ENCODE measurements around the gene GATM.

Gene GATM

DNA sequence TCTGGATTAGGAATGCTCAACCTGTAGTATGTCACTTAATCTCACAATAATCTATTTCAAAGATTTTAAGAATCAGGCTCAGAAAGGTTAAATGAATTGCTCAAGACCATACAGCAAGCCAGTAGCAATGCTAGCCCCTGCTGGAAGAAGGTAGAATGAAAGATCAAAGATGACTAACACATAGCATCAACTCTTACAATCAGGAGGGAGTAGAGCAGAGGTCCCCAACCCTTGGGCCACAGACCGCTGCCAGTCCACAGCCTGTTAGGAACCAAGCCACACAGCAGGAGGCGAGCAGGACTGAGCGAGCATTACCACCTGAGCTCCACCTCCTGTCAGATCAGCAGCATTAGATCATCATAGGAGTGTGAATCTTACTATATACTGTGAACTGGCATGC, 15.5 kb upstream of the GATM start:
- DNase-seq = no peak
- no peak overlapping the region for H3K4me3 ChIP-seq (ENCODE audit: low read depth, low read length)
- TF ChIP-seq, protein P1, sequence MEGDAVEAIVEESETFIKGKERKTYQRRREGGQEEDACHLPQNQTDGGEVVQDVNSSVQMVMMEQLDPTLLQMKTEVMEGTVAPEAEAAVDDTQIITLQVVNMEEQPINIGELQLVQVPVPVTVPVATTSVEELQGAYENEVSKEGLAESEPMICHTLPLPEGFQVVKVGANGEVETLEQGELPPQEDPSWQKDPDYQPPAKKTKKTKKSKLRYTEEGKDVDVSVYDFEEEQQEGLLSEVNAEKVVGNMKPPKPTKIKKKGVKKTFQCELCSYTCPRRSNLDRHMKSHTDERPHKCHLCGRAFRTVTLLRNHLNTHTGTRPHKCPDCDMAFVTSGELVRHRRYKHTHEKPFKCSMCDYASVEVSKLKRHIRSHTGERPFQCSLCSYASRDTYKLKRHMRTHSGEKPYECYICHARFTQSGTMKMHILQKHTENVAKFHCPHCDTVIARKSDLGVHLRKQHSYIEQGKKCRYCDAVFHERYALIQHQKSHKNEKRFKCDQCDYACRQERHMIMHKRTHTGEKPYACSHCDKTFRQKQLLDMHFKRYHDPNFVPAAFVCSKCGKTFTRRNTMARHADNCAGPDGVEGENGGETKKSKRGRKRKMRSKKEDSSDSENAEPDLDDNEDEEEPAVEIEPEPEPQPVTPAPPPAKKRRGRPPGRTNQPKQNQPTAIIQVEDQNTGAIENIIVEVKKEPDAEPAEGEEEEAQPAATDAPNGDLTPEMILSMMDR (IDR thresholded peaks at IDR 0.05; ENCODE audit: low read depth, low read length) = peak; percentile 34
- H3K4me1 ChIP-seq = no peaks in the 10 kb centered on the region
- H3K27me3 ChIP-seq = peaks cover 83% of the 10 kb centered on the region
- no peaks in the 10 kb centered on the region for H3K9me3 ChIP-seq
- H3K36me3 ChIP-seq = no peaks in the 10 kb centered on the region

DNA sequence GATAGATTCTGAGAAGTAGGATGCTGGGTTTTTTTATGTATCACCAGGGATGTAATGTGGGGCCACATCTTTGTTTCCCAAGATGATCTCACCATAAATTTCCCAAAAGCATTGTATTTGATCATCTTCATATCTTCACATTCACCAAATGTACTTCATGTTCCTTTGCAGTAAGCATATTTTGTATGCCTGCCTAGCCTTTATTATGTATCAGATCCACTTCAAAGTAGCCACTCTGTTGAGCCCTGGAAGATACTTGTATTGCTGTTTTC, 14.2 kb upstream of the GATM start:
- H3K27me3 ChIP-seq = peaks cover 88% of the 10 kb centered on the region

DNA sequence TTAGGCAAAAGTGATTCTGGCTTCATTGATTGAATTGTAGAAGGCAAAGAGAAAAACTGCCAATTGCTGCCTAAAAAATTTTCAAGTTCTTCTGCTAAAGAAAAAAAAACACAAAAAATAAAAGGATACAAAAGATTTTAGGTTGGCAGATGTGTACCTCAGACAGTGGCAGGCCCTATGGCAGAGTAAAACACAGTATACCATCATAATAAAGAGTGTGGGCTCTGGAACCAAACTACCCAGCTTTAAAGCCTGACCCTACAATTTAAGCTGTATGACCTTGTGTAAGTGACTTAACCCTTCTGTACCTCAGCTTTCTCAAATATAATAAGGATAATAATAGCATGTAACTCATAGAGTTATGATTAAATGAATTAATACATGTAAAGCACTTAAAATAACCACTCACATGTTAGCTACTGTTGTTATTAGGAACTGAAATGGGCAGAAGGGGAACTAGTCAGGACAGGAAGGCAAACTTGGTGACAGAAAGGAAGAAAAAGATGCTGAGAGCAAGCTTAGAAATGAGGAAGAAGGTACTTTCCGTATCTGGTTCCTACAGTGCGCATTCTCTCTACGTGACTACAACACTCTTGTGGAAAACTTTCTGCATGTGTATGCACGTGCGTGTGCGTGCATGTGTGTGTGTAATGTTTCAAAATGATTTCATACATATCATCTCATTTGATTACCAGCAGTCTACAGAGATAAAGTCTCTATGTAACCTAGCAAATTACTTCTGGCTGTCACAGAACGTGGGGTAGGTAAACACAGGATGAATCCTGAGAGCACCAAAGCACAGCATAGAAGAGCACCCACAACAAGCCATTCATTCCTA, 13.6 kb upstream of the GATM start:
- H3K4me1 ChIP-seq = no peaks in the 10 kb centered on the region
- H3K27me3 ChIP-seq = peaks cover 87% of the 10 kb centered on the region
- no peaks in the 10 kb centered on the region for H3K36me3 ChIP-seq
- DNase-seq = no peak
- H3K4me3 ChIP-seq (ENCODE audit: low read depth, low read length) = no peak overlapping the region
- no peaks in the 10 kb centered on the region for H3K9me3 ChIP-seq
- TF ChIP-seq, protein P1 (IDR thresholded peaks at IDR 0.05; ENCODE audit: low read depth, low read length) = no peak

More for the DNA sequence above, 14.2 kb upstream of the GATM start:
- Histone ChIP-seq H3K4me1 (no peaks in the 10 kb centered on the region), H3K36me3 (no peaks in the 10 kb centered on the region), H3K4me3 (ENCODE audit: low read depth, low read length) (no peak overlapping the region), H3K9me3 (no peaks in the 10 kb centered on the region)
- no peak for DNase-seq
- TF ChIP-seq, protein P1 (IDR thresholded peaks at IDR 0.05; ENCODE audit: low read depth, low read length) = no peak

DNA sequence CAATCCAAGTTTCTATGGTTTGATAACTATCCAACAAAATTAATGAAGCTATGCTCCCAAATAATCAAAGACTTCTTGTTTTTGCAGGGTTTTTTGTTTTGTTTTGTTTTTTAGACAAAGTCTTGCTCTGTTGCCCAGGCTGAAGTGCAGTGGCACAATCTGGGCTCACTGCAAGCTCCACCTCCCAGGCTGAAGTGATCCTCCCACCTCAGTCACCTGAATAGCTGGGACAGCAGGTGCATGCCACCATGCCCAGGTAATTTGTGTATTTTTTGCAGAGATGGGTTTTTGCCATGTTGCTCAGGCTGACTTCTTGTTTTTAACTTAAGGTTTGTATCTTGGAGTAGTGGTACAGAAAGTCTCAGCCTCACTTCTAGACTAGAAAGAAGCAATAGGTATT, 11.0 kb upstream of the GATM start:
- Histone ChIP-seq H3K4me3 (ENCODE audit: low read depth, low read length) (no peak overlapping the region), H3K36me3 (no peaks in the 10 kb centered on the region), H3K27me3 (peaks cover 87% of the 10 kb centered on the region), H3K4me1 (no peaks in the 10 kb centered on the region), H3K9me3 (no peaks in the 10 kb centered on the region)
- TF ChIP-seq, protein P1 (IDR thresholded peaks at IDR 0.05; ENCODE audit: low read depth, low read length) = no peak
- no peak for DNase-seq

DNA sequence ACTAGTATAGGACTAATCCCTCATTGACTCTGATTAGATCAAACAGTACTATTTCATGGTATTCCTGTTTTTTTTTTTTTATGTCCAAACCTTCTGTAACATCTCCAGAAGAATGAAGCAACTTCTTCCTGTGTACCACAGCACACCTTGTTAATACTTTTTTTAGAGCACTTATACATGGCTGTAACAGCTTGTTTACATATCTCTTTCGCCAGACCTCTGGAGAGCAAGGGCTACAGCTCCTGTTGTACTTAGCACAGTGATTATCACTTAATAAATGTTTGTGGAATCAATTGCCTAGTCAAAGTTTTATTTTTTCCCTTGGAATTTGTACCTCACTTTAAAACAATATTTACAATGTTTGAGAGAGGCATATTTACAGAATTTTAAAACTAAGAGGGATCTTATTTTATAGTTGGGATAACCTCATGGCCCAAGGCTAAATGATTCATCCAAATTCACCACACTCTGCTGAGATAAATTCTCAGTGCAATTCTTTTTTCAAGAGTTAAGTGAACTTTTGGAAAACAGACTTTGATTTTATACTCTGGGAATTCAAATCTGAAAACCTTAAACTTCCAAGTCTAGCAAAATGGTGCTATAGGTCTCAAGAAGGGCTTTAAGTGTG, 9.2 kb upstream of the GATM start:
- TF ChIP-seq, protein P1 (IDR thresholded peaks at IDR 0.05; ENCODE audit: low read depth, low read length) = no peak
- no peak for DNase-seq
- Histone ChIP-seq H3K4me3 (ENCODE audit: low read depth, low read length) (no peak overlapping the region), H3K4me1 (no peaks in the 10 kb centered on the region), H3K27me3 (peaks cover 72% of the 10 kb centered on the region), H3K36me3 (no peaks in the 10 kb centered on the region), H3K9me3 (no peaks in the 10 kb centered on the region)

DNA sequence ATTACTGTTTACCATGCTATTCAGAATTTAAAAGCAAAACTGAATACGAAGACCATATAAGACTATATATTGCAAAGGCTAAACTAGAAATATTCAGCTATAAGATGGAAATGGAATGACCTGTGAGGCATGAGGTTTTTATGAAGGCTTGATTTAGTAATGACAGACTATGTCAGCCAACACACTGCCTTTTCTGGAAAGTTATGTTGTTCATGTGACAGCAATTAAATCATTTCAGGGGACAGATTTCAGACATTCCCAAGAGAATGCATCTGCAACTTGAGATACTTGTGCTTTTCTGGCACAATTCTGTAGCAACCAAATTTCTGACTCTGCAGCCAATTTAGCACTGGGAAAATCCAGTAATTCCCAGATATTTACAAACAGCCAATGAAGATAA, 8.6 kb upstream of the GATM start:
- Histone ChIP-seq H3K36me3 (no peaks in the 10 kb centered on the region), H3K4me3 (ENCODE audit: low read depth, low read length) (no peak overlapping the region), H3K9me3 (no peaks in the 10 kb centered on the region), H3K27me3 (peaks cover 67% of the 10 kb centered on the region), H3K4me1 (no peaks in the 10 kb centered on the region)
- no peak for DNase-seq
- TF ChIP-seq, protein P1 (IDR thresholded peaks at IDR 0.05; ENCODE audit: low read depth, low read length) = no peak
